ENCODE results near the gene ESRRG.

The ESRRG gene

GRCh38 chr1:216554934-216555333, 168.3 kb downstream of the ESRRG start:
- H3K9ac ChIP-seq (ENCODE audit: low read depth in 1 of 2, low read length in 2 of 2): no peak overlapping the region
- H3K9me3 ChIP-seq (ENCODE audit: control insufficient read depth in 2 of 2, low read length in 2 of 2): no peaks in the 10 kb centered on the region
- no peak overlapping the region for H3K27ac ChIP-seq (ENCODE audit: low read depth in 2 of 2, low read length in 2 of 2)
- H3K4me3 ChIP-seq (ENCODE audit: low read length in 2 of 2): no peak overlapping the region
- H3K36me3 ChIP-seq (ENCODE audit: control insufficient read depth in 2 of 2, insufficient read depth in 2 of 2, low read length in 2 of 2): no peaks in the 10 kb centered on the region
- H3K4me1 ChIP-seq (ENCODE audit: control insufficient read depth in 2 of 2, insufficient read depth in 2 of 2, low read length in 2 of 2): no peaks in the 10 kb centered on the region
- no peaks in the 10 kb centered on the region for H3K27me3 ChIP-seq (ENCODE audit: control insufficient read depth in 2 of 2, insufficient read depth in 2 of 2, low read length in 2 of 2)

GRCh38 chr1:216553766-216554165, 169.5 kb downstream of the ESRRG start:
- Histone ChIP-seq H3K4me3 (ENCODE audit: low read length in 2 of 2) (no peak overlapping the region), H3K4me1 (ENCODE audit: control insufficient read depth in 2 of 2, insufficient read depth in 2 of 2, low read length in 2 of 2) (no peaks in the 10 kb centered on the region), H3K36me3 (ENCODE audit: control insufficient read depth in 2 of 2, insufficient read depth in 2 of 2, low read length in 2 of 2) (no peaks in the 10 kb centered on the region), H3K27ac (ENCODE audit: low read depth in 2 of 2, low read length in 2 of 2) (no peak overlapping the region), H3K9me3 (ENCODE audit: control insufficient read depth in 2 of 2, low read length in 2 of 2) (no peaks in the 10 kb centered on the region), H3K9ac (ENCODE audit: low read depth in 1 of 2, low read length in 2 of 2) (no peak overlapping the region), H3K27me3 (ENCODE audit: control insufficient read depth in 2 of 2, insufficient read depth in 2 of 2, low read length in 2 of 2) (no peaks in the 10 kb centered on the region)

GRCh38 chr1:216553040-216553439, 170.2 kb downstream of the ESRRG start:
- Histone ChIP-seq H3K4me3 (ENCODE audit: low read length in 2 of 2) (no peak overlapping the region), H3K27ac (ENCODE audit: low read depth in 2 of 2, low read length in 2 of 2) (no peak overlapping the region), H3K36me3 (ENCODE audit: control insufficient read depth in 2 of 2, insufficient read depth in 2 of 2, low read length in 2 of 2) (no peaks in the 10 kb centered on the region), H3K4me1 (ENCODE audit: control insufficient read depth in 2 of 2, insufficient read depth in 2 of 2, low read length in 2 of 2) (no peaks in the 10 kb centered on the region), H3K9me3 (ENCODE audit: control insufficient read depth in 2 of 2, low read length in 2 of 2) (no peaks in the 10 kb centered on the region), H3K27me3 (ENCODE audit: control insufficient read depth in 2 of 2, insufficient read depth in 2 of 2, low read length in 2 of 2) (no peaks in the 10 kb centered on the region), H3K9ac (ENCODE audit: low read depth in 1 of 2, low read length in 2 of 2) (no peak overlapping the region)

- Histone ChIP-seq H3K4me1 (ENCODE audit: control insufficient read depth in 2 of 2, insufficient read depth in 2 of 2, low read length in 2 of 2) (no peaks in the 10 kb centered on the region), H3K27me3 (ENCODE audit: control insufficient read depth in 2 of 2, insufficient read depth in 2 of 2, low read length in 2 of 2) (no peaks in the 10 kb centered on the region), H3K4me3 (ENCODE audit: low read length in 2 of 2) (no peak overlapping the region), H3K9ac (ENCODE audit: low read depth in 1 of 2, low read length in 2 of 2) (no peak overlapping the region), H3K27ac (ENCODE audit: low read depth in 2 of 2, low read length in 2 of 2) (no peak overlapping the region), H3K36me3 (ENCODE audit: control insufficient read depth in 2 of 2, insufficient read depth in 2 of 2, low read length in 2 of 2) (no peaks in the 10 kb centered on the region), H3K9me3 (ENCODE audit: control insufficient read depth in 2 of 2, low read length in 2 of 2) (no peaks in the 10 kb centered on the region)
Measured at GRCh38 chr1:216549796-216550195, 173.4 kb downstream of the ESRRG start.

- Histone ChIP-seq H3K4me3 (ENCODE audit: low read length in 2 of 2) (no peak overlapping the region), H3K9ac (ENCODE audit: low read depth in 1 of 2, low read length in 2 of 2) (no peak overlapping the region), H3K27ac (ENCODE audit: low read depth in 2 of 2, low read length in 2 of 2) (no peak overlapping the region), H3K9me3 (ENCODE audit: control insufficient read depth in 2 of 2, low read length in 2 of 2) (no peaks in the 10 kb centered on the region), H3K36me3 (ENCODE audit: control insufficient read depth in 2 of 2, insufficient read depth in 2 of 2, low read length in 2 of 2) (no peaks in the 10 kb centered on the region), H3K4me1 (ENCODE audit: control insufficient read depth in 2 of 2, insufficient read depth in 2 of 2, low read length in 2 of 2) (no peaks in the 10 kb centered on the region), H3K27me3 (ENCODE audit: control insufficient read depth in 2 of 2, insufficient read depth in 2 of 2, low read length in 2 of 2) (no peaks in the 10 kb centered on the region)
Measured at GRCh38 chr1:216542741-216543140, 180.5 kb downstream of the ESRRG start.

GRCh38 chr1:216542263-216542662, 181.0 kb downstream of the ESRRG start:
- no peak overlapping the region for H3K27ac ChIP-seq (ENCODE audit: low read depth in 2 of 2, low read length in 2 of 2)
- no peaks in the 10 kb centered on the region for H3K36me3 ChIP-seq (ENCODE audit: control insufficient read depth in 2 of 2, insufficient read depth in 2 of 2, low read length in 2 of 2)
- no peaks in the 10 kb centered on the region for H3K9me3 ChIP-seq (ENCODE audit: control insufficient read depth in 2 of 2, low read length in 2 of 2)
- H3K4me1 ChIP-seq (ENCODE audit: control insufficient read depth in 2 of 2, insufficient read depth in 2 of 2, low read length in 2 of 2): no peaks in the 10 kb centered on the region
- H3K4me3 ChIP-seq (ENCODE audit: low read length in 2 of 2): no peak overlapping the region
- H3K27me3 ChIP-seq (ENCODE audit: control insufficient read depth in 2 of 2, insufficient read depth in 2 of 2, low read length in 2 of 2): no peaks in the 10 kb centered on the region
- H3K9ac ChIP-seq (ENCODE audit: low read depth in 1 of 2, low read length in 2 of 2): no peak overlapping the region

- peaks cover 0 to 2% of the 10 kb centered on the region in 2 donors for H3K4me1 ChIP-seq (ENCODE audit: control insufficient read depth in 2 of 2, insufficient read depth in 2 of 2, low read length in 2 of 2)
- no peak overlapping the region for H3K4me3 ChIP-seq (ENCODE audit: low read length in 2 of 2)
- H3K27me3 ChIP-seq (ENCODE audit: control insufficient read depth in 2 of 2, insufficient read depth in 2 of 2, low read length in 2 of 2): no peaks in the 10 kb centered on the region
- no peak overlapping the region for H3K9ac ChIP-seq (ENCODE audit: low read depth in 1 of 2, low read length in 2 of 2)
- H3K36me3 ChIP-seq (ENCODE audit: control insufficient read depth in 2 of 2, insufficient read depth in 2 of 2, low read length in 2 of 2): no peaks in the 10 kb centered on the region
- no peaks in the 10 kb centered on the region for H3K9me3 ChIP-seq (ENCODE audit: control insufficient read depth in 2 of 2, low read length in 2 of 2)
- no peak overlapping the region for H3K27ac ChIP-seq (ENCODE audit: low read depth in 2 of 2, low read length in 2 of 2)
Measured at GRCh38 chr1:216535751-216536150, 187.5 kb downstream of the ESRRG start.

- Histone ChIP-seq H3K9me3 (ENCODE audit: control insufficient read depth in 2 of 2, low read length in 2 of 2) (no peaks in the 10 kb centered on the region), H3K27me3 (ENCODE audit: control insufficient read depth in 2 of 2, insufficient read depth in 2 of 2, low read length in 2 of 2) (no peaks in the 10 kb centered on the region), H3K27ac (ENCODE audit: low read depth in 2 of 2, low read length in 2 of 2) (no peak overlapping the region), H3K4me1 (ENCODE audit: control insufficient read depth in 2 of 2, insufficient read depth in 2 of 2, low read length in 2 of 2) (peaks cover 0 to 2% of the 10 kb centered on the region in 2 donors), H3K36me3 (ENCODE audit: control insufficient read depth in 2 of 2, insufficient read depth in 2 of 2, low read length in 2 of 2) (no peaks in the 10 kb centered on the region), H3K4me3 (ENCODE audit: low read length in 2 of 2) (no peak overlapping the region), H3K9ac (ENCODE audit: low read depth in 1 of 2, low read length in 2 of 2) (no peak overlapping the region)
Measured at GRCh38 chr1:216535059-216535458, 188.2 kb downstream of the ESRRG start.

GRCh38 chr1:216533776-216534175, 189.5 kb downstream of the ESRRG start:
- no peaks in the 10 kb centered on the region for H3K36me3 ChIP-seq (ENCODE audit: control insufficient read depth in 2 of 2, insufficient read depth in 2 of 2, low read length in 2 of 2)
- H3K9me3 ChIP-seq (ENCODE audit: control insufficient read depth in 2 of 2, low read length in 2 of 2): no peaks in the 10 kb centered on the region
- no peaks in the 10 kb centered on the region for H3K27me3 ChIP-seq (ENCODE audit: control insufficient read depth in 2 of 2, insufficient read depth in 2 of 2, low read length in 2 of 2)
- H3K4me3 ChIP-seq (ENCODE audit: low read length in 2 of 2): no peak overlapping the region
- peaks cover 0 to 2% of the 10 kb centered on the region in 2 donors for H3K4me1 ChIP-seq (ENCODE audit: control insufficient read depth in 2 of 2, insufficient read depth in 2 of 2, low read length in 2 of 2)
- no peak overlapping the region for H3K9ac ChIP-seq (ENCODE audit: low read depth in 1 of 2, low read length in 2 of 2)
- no peak overlapping the region for H3K27ac ChIP-seq (ENCODE audit: low read depth in 2 of 2, low read length in 2 of 2)

- H3K9ac ChIP-seq (ENCODE audit: low read depth in 1 of 2, low read length in 2 of 2): no peak overlapping the region
- H3K4me3 ChIP-seq (ENCODE audit: low read length in 2 of 2): no peak overlapping the region
- no peaks in the 10 kb centered on the region for H3K27me3 ChIP-seq (ENCODE audit: control insufficient read depth in 2 of 2, insufficient read depth in 2 of 2, low read length in 2 of 2)
- no peak overlapping the region for H3K27ac ChIP-seq (ENCODE audit: low read depth in 2 of 2, low read length in 2 of 2)
- H3K4me1 ChIP-seq (ENCODE audit: control insufficient read depth in 2 of 2, insufficient read depth in 2 of 2, low read length in 2 of 2): peaks cover 0 to 2% of the 10 kb centered on the region in 2 donors
- no peaks in the 10 kb centered on the region for H3K9me3 ChIP-seq (ENCODE audit: control insufficient read depth in 2 of 2, low read length in 2 of 2)
- H3K36me3 ChIP-seq (ENCODE audit: control insufficient read depth in 2 of 2, insufficient read depth in 2 of 2, low read length in 2 of 2): no peaks in the 10 kb centered on the region
Measured at GRCh38 chr1:216532251-216532798, 190.9 kb downstream of the ESRRG start.
